Transverse colon (tissue), 4 donors: ENCODE data around the gene CHTF18.

ENCODE experiments used
- POLR2AphosphoS5 ChIP-seq, 3 donors: sonication (generic); formaldehyde crosslinking; IDR thresholded peaks; one replicate each; pipeline ENCODE4 v1.6.1; 2016; ENCODE audit warnings: antibody characterized with exemption in 3 of 3
- TF ChIP-seq, protein P1 (sequence below), 5 experiments: fragments of 200-600 bp in 3 of 5; fragments of 450-650 bp in 2 of 5; sonication (generic) in 3 of 5; IDR thresholded peaks; 1 replicate in 2 of 5; 2 replicates in 3 of 5; pipeline ENCODE4 v1.5.1; 2016 to 2017; ENCODE audit warnings: antibody characterized with exemption in 5 of 5, inconsistent platforms in 3 of 5, mild to moderate bottlenecking in 2 of 5, moderate library complexity in 1 of 5

DNA sequence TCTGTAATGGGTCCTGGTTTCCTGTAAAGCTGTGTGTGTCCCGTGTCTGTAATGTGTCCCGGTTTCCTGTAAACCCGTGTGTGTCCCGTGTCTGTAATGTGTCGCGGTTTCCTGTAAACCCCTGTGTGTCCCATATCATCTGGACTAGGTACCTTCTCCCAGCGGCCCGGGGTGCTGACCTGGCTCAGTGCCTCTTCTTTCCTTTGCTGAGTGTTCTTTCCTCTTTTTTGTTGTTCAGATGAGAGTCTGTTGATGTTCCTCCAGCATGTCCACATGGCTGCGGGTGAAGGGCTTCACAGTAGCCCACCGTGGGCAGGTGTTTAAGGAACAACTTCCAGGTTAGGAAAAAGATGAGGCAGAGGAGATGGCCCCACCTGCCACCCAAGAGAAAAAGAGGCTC, 58.7 kb downstream of the CHTF18 start:
- no peak for TF ChIP-seq POLR2AphosphoS5 (IDR thresholded peaks at IDR 0.05)
- TF ChIP-seq, protein P1, sequence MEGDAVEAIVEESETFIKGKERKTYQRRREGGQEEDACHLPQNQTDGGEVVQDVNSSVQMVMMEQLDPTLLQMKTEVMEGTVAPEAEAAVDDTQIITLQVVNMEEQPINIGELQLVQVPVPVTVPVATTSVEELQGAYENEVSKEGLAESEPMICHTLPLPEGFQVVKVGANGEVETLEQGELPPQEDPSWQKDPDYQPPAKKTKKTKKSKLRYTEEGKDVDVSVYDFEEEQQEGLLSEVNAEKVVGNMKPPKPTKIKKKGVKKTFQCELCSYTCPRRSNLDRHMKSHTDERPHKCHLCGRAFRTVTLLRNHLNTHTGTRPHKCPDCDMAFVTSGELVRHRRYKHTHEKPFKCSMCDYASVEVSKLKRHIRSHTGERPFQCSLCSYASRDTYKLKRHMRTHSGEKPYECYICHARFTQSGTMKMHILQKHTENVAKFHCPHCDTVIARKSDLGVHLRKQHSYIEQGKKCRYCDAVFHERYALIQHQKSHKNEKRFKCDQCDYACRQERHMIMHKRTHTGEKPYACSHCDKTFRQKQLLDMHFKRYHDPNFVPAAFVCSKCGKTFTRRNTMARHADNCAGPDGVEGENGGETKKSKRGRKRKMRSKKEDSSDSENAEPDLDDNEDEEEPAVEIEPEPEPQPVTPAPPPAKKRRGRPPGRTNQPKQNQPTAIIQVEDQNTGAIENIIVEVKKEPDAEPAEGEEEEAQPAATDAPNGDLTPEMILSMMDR (IDR thresholded peaks at IDR 0.05), result no peak
